HCT116 (cell line): ENCODE data around the gene MAML1.

ENCODE experiments used
- ATF3 ChIP-seq: IDR thresholded peaks from 2 replicates; pipeline ENCODE4 v1.6.1; 2012
- CEBPB ChIP-seq: IDR thresholded peaks from 2 replicates; pipeline ENCODE4 v1.6.1; 2012; ENCODE audit warnings: low read depth
- EZH2 ChIP-seq: fragments of 200-600 bp; sonication (generic); IDR thresholded peaks from 2 replicates; pipeline ENCODE4 v1.6.1; 2017; ENCODE audit warnings: antibody characterized with exemption, mixed run types
- EZH2phosphoT487 ChIP-seq: fragments of 200-600 bp; IDR thresholded peaks from 2 replicates; pipeline ENCODE4 v1.6.1; 2018; ENCODE audit warnings: antibody characterized with exemption, borderline replicate concordance
- MAX ChIP-seq: IDR thresholded peaks from 2 replicates; pipeline ENCODE4 v1.6.1; 2012
- POLR2A ChIP-seq: IDR thresholded peaks from 2 replicates; pipeline ENCODE4 v1.7.0; 2011; ENCODE audit warnings: borderline replicate concordance; ENCODE audit not compliant: insufficient read depth, insufficient read length; ENCODE audit errors: extremely low read depth
- POLR2AphosphoS5 ChIP-seq: IDR thresholded peaks from 2 replicates; pipeline ENCODE4 v1.6.1; 2011; ENCODE audit warnings: mild to moderate bottlenecking, low read depth, low read length, moderate library complexity
- REST ChIP-seq: IDR thresholded peaks from 2 replicates; pipeline ENCODE4 v1.6.1; 2012; ENCODE audit warnings: low read depth
- SP1 ChIP-seq: IDR thresholded peaks from 2 replicates; pipeline ENCODE4 v1.6.1; 2012; ENCODE audit warnings: low read depth
- SRF ChIP-seq: IDR thresholded peaks from 2 replicates; pipeline ENCODE4 v1.6.1; 2012; ENCODE audit warnings: low read depth
- YY1 ChIP-seq: IDR thresholded peaks from 2 replicates; pipeline ENCODE4 v1.6.1; 2011; ENCODE audit warnings: low read length, low read depth, moderate library complexity, mild to moderate bottlenecking; ENCODE audit not compliant: insufficient replicate concordance; ENCODE audit errors: extremely low read depth
- ZFX ChIP-seq: fragments of 450-650 bp; IDR thresholded peaks from 2 replicates; pipeline ENCODE4 v1.6.1; 2017
- ZNF274 ChIP-seq: fragments of 200-500 bp; sonication (Bioruptor generic); IDR thresholded peaks from 2 replicates; pipeline ENCODE4 v1.6.1; 2014; ENCODE audit warnings: mild to moderate bottlenecking, low read depth, low read length, inconsistent platforms
- TF ChIP-seq, protein P1 (sequence below), 3 experiments: fragments of 200-600 bp in 1 of 3; sonication (generic) in 1 of 3; IDR thresholded peaks in 2 of 3; conservative IDR thresholded peaks in 1 of 3; 2 replicates each; pipeline ENCODE4 v1.5.1; 2012 to 2017; ENCODE audit warnings: low read depth in 2 of 3, low read length in 2 of 3, antibody characterized with exemption in 1 of 3, borderline replicate concordance in 1 of 3, control low read depth in 1 of 3, mild to moderate bottlenecking in 1 of 3, mixed read lengths in 1 of 3, mixed run types in 1 of 3, moderate library complexity in 1 of 3; ENCODE audit not compliant: insufficient read depth in 1 of 3

DNA sequence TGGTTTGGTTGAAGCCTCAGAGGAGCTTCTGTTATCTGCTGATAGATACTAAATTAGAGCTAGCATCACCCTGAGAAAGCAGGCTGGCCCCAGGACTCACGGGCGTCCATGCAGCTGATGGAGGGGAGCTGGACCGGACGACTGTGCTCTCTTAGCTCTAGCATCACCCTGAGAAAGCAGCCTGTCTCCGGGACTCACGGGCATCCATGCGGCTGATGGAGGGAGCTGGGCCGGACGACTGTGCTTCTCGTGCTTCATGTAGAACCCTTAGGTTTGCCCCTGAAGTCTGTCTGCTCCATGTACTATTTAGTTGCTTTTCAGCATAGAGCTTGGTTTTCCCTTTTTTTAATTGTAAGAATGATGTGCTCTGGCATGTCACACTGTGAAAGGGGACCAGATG is 44.8 kb downstream of the MAML1 start:
- TF ChIP-seq, protein P1, sequence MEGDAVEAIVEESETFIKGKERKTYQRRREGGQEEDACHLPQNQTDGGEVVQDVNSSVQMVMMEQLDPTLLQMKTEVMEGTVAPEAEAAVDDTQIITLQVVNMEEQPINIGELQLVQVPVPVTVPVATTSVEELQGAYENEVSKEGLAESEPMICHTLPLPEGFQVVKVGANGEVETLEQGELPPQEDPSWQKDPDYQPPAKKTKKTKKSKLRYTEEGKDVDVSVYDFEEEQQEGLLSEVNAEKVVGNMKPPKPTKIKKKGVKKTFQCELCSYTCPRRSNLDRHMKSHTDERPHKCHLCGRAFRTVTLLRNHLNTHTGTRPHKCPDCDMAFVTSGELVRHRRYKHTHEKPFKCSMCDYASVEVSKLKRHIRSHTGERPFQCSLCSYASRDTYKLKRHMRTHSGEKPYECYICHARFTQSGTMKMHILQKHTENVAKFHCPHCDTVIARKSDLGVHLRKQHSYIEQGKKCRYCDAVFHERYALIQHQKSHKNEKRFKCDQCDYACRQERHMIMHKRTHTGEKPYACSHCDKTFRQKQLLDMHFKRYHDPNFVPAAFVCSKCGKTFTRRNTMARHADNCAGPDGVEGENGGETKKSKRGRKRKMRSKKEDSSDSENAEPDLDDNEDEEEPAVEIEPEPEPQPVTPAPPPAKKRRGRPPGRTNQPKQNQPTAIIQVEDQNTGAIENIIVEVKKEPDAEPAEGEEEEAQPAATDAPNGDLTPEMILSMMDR (IDR thresholded peaks at IDR 0.05 in 2 of 3, conservative IDR thresholded peaks at IDR 0.05 in 1 of 3; ENCODE audit: borderline replicate concordance in 1 of 3, insufficient read depth in 1 of 3, low read depth in 2 of 3, low read length in 2 of 3), result no peak
- TF ChIP-seq ATF3 (no peak), EZH2 (no peak), POLR2A (no peak), MAX (no peak), POLR2AphosphoS5 (no peak), ZFX (no peak), EZH2phosphoT487 (no peak), ZNF274 (no peak), YY1 (no peak), SP1 (no peak), REST (no peak), SRF (no peak), CEBPB (no peak)
